PC-9 (cell line): ENCODE results near the gene TSHZ3. TPM values are rescaled to one million over a fixed set of nuclear protein-coding genes. Genes with fewer than 3 reads are reported as not detected.

Source experiments
- BruUV-seq: library from RNA; stranded (reverse); fragments of 400-500 nt; replicated peaks from 2 replicates; lab custom pipeline; 2021; lab: Mats Ljungman, UMichigan
- CTCF ChIA-PET: fragments of 300-600 bp; sonication (Branson Sonifier 250); formaldehyde crosslinking; loops from one replicate; lab custom pipeline; 2022; ENCODE audit warnings: antibody characterized with exemption; lab: Charles Lee
- POLR2A ChIA-PET: fragments of 300-600 bp; sonication (Branson Sonifier 250); formaldehyde crosslinking; loops from one replicate; lab custom pipeline; 2022; ENCODE audit warnings: antibody characterized with exemption; ENCODE audit not compliant: unreplicated experiment; lab: Charles Lee
- DNase-seq, 2 experiments: peaks; one replicate each; pipeline versions ENCODE4 v3.0.0 to v3.0.0-alpha.2; 2015 to 2022; ENCODE audit warnings: mixed read lengths in 1 of 2
- H2AFZ ChIP-seq: fragments of 200-600 bp; sonication (generic); 2 replicates; pipeline ENCODE4 v1.8.1; 2017; ENCODE audit warnings: antibody characterized with exemption
- H3F3A ChIP-seq: fragments of 200-600 bp; sonication (generic); 2 replicates; pipeline ENCODE4 v1.8.1; 2017; ENCODE audit warnings: antibody characterized with exemption, mild to moderate bottlenecking, low read depth; ENCODE audit not compliant: insufficient read depth
- H3K27ac ChIP-seq: fragments of 200-600 bp; sonication (generic); 2 replicates; pipeline ENCODE4 v1.6.1; 2016; ENCODE audit warnings: mixed run types
- H3K27me3 ChIP-seq: fragments of 200-600 bp; sonication (generic); 2 replicates; pipeline ENCODE4 v1.6.1; 2016; ENCODE audit warnings: low read depth, mixed run types; ENCODE audit not compliant: insufficient read depth
- H3K36me3 ChIP-seq: fragments of 200-600 bp; sonication (generic); 2 replicates; pipeline ENCODE4 v1.6.1; 2016; ENCODE audit warnings: low read depth, mixed run types
- H3K4me1 ChIP-seq: fragments of 200-600 bp; sonication (generic); replicated peaks from 2 replicates; pipeline ENCODE4 v1.6.1; 2016; ENCODE audit warnings: mixed run types; ENCODE audit not compliant: insufficient read depth
- H3K4me2 ChIP-seq: fragments of 200-600 bp; sonication (generic); 2 replicates; pipeline ENCODE4 v1.6.1; 2017; ENCODE audit warnings: mixed run types
- H3K4me3 ChIP-seq: fragments of 200-600 bp; sonication (generic); 2 replicates; pipeline ENCODE4 v1.6.1; 2016; ENCODE audit warnings: mixed run types
- H3K79me2 ChIP-seq: fragments of 200-600 bp; sonication (generic); 2 replicates; pipeline ENCODE4 v1.6.1; 2017; ENCODE audit warnings: low read depth, mixed run types
- H3K9me2 ChIP-seq: fragments of 200-600 bp; sonication (generic); 2 replicates; pipeline ENCODE4 v1.8.1; 2017; ENCODE audit warnings: mild to moderate bottlenecking; ENCODE audit not compliant: insufficient read depth
- H3K9me3 ChIP-seq: fragments of 200-600 bp; sonication (generic); 2 replicates; pipeline ENCODE4 v1.8.1; 2016; ENCODE audit warnings: low read depth; ENCODE audit not compliant: insufficient read depth
- H4K20me1 ChIP-seq: fragments of 200-600 bp; sonication (generic); 2 replicates; pipeline ENCODE4 v1.8.1; 2017; ENCODE audit not compliant: insufficient read depth
- CTCF ChIP-seq: fragments of 200-600 bp; sonication (generic); conservative IDR thresholded peaks from 2 replicates; pipeline ENCODE4 v1.6.1; 2017; ENCODE audit warnings: mixed run types, antibody characterized with exemption, mild to moderate bottlenecking, moderate library complexity
- EZH2 ChIP-seq: fragments of 200-600 bp; sonication (generic); IDR thresholded peaks from 2 replicates; pipeline ENCODE4 v1.8.0; 2017; ENCODE audit warnings: antibody characterized with exemption, low read depth
- intact Hi-C: fragments of 100-400 bp; cut with micrococcal nuclease; formaldehyde crosslinking; loops from one replicate; pipeline ENCODE4 v1.10.0; 2022; ENCODE audit not compliant: unreplicated experiment
- total RNA-seq: library from RNA; stranded (reverse); gene quantifications from 2 replicates; pipeline ENCODE4 v1.2.3, GENCODE V29; 2021

The TSHZ3 gene
- total RNA-seq, 1 experiment from 2014 or later: not detected

GRCh38 chr19:31292639-31293185 lies 56.5 kb downstream of the TSHZ3 start:
- H3K9me2 ChIP-seq: no peaks in the 10 kb centered on the region
- no peak overlapping the region for H3K27ac ChIP-seq
- H3K36me3 ChIP-seq: no peaks in the 10 kb centered on the region
- no peak overlapping the region for H3K4me3 ChIP-seq
- DNase-seq: no peak
- no TSS peak for BruUV-seq
- TF ChIP-seq EZH2 (no peak), CTCF (no peak)
- no peak overlapping the region for H2AFZ ChIP-seq
- H3K4me1 ChIP-seq: no peaks in the 10 kb centered on the region
- no peaks in the 10 kb centered on the region for H3K79me2 ChIP-seq
- CTCF ChIA-PET: no interaction called here
- no peaks in the 10 kb centered on the region for H4K20me1 ChIP-seq
- intact Hi-C loops: no loop called here
- peaks cover 31% of the 10 kb centered on the region for H3K27me3 ChIP-seq
- H3F3A ChIP-seq: no peaks in the 10 kb centered on the region
- no peaks in the 10 kb centered on the region for H3K9me3 ChIP-seq
- POLR2A ChIA-PET: no interaction called here
- H3K4me2 ChIP-seq: no peak overlapping the region

- Histone ChIP-seq H3K9me2 (no peaks in the 10 kb centered on the region), H3K79me2 (no peaks in the 10 kb centered on the region), H3K36me3 (no peaks in the 10 kb centered on the region), H3K9me3 (no peaks in the 10 kb centered on the region), H3K4me3 (no peak overlapping the region), H3F3A (no peaks in the 10 kb centered on the region), H4K20me1 (no peaks in the 10 kb centered on the region), H3K27ac (no peak overlapping the region), H3K4me1 (no peaks in the 10 kb centered on the region), H2AFZ (no peak overlapping the region), H3K27me3 (peaks cover 30% of the 10 kb centered on the region; the same call in 1 of the 2 replicates), H3K4me2 (no peak overlapping the region)
- DNase-seq: no peak
- no peak for TF ChIP-seq CTCF
- no peak for TF ChIP-seq EZH2
- intact Hi-C loops: no loop called here
- CTCF ChIA-PET: no interaction called here
- BruUV-seq: no TSS peak
- POLR2A ChIA-PET: no interaction called here
Measured at GRCh38 chr19:31290931-31291590, 58.2 kb downstream of the TSHZ3 start.

- Histone ChIP-seq H3F3A (no peaks in the 10 kb centered on the region), H3K36me3 (no peaks in the 10 kb centered on the region), H3K9me2 (no peaks in the 10 kb centered on the region), H3K79me2 (no peaks in the 10 kb centered on the region), H3K4me1 (no peaks in the 10 kb centered on the region), H4K20me1 (no peaks in the 10 kb centered on the region), H3K27ac (no peak overlapping the region), H3K27me3 (peaks cover 36% of the 10 kb centered on the region), H3K9me3 (no peaks in the 10 kb centered on the region), H2AFZ (no peak overlapping the region), H3K4me2 (no peak overlapping the region), H3K4me3 (no peak overlapping the region)
- ChIA-PET CTCF (no interaction called here), POLR2A (no interaction called here)
- DNase-seq: no peak
- intact Hi-C loops: no loop called here
- TF ChIP-seq CTCF (no peak), EZH2 (no peak)
- no TSS peak for BruUV-seq
Measured at GRCh38 chr19:31289976-31290375, 59.3 kb downstream of the TSHZ3 start.
